ENCODE results near the gene HIVEP3.
"Not testable (repeated sequence)": the region's sequence is repeated elsewhere in the genome, so short reads cannot be mapped to it uniquely, and the experiment has no call there.

Gene HIVEP3

DNA sequence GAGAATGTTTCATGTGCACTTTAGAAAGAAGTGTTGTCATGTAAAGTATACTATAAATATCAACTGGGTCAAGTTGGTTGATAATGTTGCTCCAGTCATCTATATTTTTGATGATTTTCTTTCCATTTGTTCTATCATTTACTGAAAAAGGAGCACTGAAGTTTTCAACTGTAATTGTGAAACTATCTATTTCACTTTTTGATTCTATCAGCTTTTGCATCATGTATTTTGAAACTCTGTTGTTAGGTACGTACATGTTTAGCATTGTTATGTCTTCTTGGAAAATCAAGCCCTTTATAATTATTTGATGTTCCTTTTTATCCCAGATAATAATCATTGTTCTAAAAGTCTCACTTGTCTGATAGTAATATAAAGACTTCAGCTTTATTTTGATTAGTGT is 14.4 kb upstream of the HIVEP3 start:
- intact Hi-C loops (cut with DNase I; ENCODE audit: low total_unique reads), result no loop called here
- Histone ChIP-seq H3K4me1 (no peaks in the 10 kb centered on the region), H3K27me3 (no peaks in the 10 kb centered on the region), H3K4me3 (no peak overlapping the region), H3K9me3 (no peaks in the 10 kb centered on the region), H3K27ac (no peak overlapping the region), H3K36me3 (no peaks in the 10 kb centered on the region)
- DNase-seq, result no peak
- TF ChIP-seq, protein P1, sequence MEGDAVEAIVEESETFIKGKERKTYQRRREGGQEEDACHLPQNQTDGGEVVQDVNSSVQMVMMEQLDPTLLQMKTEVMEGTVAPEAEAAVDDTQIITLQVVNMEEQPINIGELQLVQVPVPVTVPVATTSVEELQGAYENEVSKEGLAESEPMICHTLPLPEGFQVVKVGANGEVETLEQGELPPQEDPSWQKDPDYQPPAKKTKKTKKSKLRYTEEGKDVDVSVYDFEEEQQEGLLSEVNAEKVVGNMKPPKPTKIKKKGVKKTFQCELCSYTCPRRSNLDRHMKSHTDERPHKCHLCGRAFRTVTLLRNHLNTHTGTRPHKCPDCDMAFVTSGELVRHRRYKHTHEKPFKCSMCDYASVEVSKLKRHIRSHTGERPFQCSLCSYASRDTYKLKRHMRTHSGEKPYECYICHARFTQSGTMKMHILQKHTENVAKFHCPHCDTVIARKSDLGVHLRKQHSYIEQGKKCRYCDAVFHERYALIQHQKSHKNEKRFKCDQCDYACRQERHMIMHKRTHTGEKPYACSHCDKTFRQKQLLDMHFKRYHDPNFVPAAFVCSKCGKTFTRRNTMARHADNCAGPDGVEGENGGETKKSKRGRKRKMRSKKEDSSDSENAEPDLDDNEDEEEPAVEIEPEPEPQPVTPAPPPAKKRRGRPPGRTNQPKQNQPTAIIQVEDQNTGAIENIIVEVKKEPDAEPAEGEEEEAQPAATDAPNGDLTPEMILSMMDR (IDR thresholded peaks at IDR 0.05), result no peak

GRCh38 chr1:41931578-41931977 is 12.9 kb upstream of the HIVEP3 start:
- Histone ChIP-seq H3K4me3 (no peak overlapping the region), H3K9me3 (no peaks in the 10 kb centered on the region), H3K27me3 (no peaks in the 10 kb centered on the region), H3K27ac (no peak overlapping the region), H3K4me1 (no peaks in the 10 kb centered on the region), H3K36me3 (no peaks in the 10 kb centered on the region)
- no peak for DNase-seq
- TF ChIP-seq, protein P1 (IDR thresholded peaks at IDR 0.05), result no peak
- intact Hi-C loops (cut with DNase I; ENCODE audit: low total_unique reads), result no loop called here

DNA sequence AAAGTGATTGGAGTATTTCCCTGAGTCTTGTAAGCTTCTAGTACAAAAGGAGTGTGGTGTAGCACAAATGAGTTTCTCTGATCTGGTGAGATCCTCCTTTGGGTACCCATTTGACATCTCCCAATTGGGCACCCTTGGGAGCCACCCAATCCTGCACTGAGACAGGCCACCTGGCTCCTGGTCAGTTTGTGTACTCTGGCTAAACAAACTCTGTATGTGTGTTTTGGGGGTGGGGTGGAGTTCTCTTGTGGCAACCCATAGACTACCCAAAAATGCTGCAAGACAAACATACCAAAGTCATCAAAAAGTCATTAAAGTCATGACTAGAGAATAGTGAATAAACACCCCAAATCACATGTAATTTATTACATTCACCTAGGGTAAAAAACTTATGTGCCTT is 8.4 kb upstream of the HIVEP3 start:
- Histone ChIP-seq H3K27ac (no peak overlapping the region), H3K36me3 (no peaks in the 10 kb centered on the region), H3K4me1 (no peaks in the 10 kb centered on the region), H3K4me3 (no peak overlapping the region), H3K9me3 (no peaks in the 10 kb centered on the region), H3K27me3 (no peaks in the 10 kb centered on the region)
- intact Hi-C loops (cut with DNase I; ENCODE audit: low total_unique reads), result no loop called here
- TF ChIP-seq, protein P1 (IDR thresholded peaks at IDR 0.05), result no peak
- DNase-seq, result no peak

DNA sequence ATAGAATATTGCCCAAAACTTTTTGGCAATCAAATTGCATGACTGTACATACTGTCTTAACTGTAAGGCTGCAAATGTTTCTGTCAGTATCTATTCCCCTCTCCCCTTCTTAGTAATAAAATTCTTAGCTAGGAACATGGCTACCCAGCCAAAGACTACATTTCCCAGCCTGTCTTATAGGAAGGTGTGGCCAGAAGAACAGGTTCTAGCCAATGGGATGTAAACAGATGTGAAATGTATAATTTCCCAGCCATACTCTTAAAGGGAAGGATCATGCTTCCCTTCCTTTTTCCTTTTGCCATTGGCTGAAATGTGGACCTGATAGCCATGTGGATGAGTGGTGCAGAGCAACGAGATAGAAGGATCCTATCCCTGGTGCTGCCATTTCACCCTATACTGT is 7.0 kb upstream of the HIVEP3 start:
- intact Hi-C loops (cut with DNase I; ENCODE audit: low total_unique reads), result no loop called here
- TF ChIP-seq, protein P1 (IDR thresholded peaks at IDR 0.05), result no peak
- Histone ChIP-seq H3K36me3 (no peaks in the 10 kb centered on the region), H3K4me3 (no peak overlapping the region), H3K27me3 (no peaks in the 10 kb centered on the region), H3K27ac (no peak overlapping the region), H3K9me3 (no peaks in the 10 kb centered on the region), H3K4me1 (no peaks in the 10 kb centered on the region)
- no peak for DNase-seq

DNA sequence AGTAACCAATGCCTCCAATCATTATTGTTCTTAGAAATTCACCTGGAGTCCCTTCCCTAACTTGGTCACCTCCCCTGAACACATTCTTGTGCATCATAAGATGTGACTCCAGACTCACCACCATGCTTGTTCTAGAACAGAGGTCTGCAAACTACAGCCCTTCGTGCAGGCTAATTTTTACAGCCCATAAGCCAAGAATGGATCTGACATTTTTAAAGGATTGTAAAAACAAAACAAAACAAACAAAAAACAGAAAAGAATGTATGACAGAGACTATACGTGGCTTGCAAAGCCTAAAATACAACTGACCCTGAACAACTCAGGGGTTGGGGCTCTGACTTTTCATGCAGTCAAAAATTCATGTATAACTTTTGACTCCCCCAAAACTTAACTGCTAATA is 6.2 kb upstream of the HIVEP3 start:
- Histone ChIP-seq H3K27ac (no peak overlapping the region), H3K4me1 (peaks cover 0 to under 1% (median 0%) of the 10 kb centered on the region in 4 donors), H3K9me3 (no peaks in the 10 kb centered on the region), H3K4me3 (no peak overlapping the region), H3K36me3 (no peaks in the 10 kb centered on the region), H3K27me3 (no peaks in the 10 kb centered on the region)
- DNase-seq, result no peak
- intact Hi-C loops (cut with DNase I; ENCODE audit: low total_unique reads), result no loop called here
- TF ChIP-seq, protein P1 (IDR thresholded peaks at IDR 0.05), result no peak

GRCh38 chr1:41921271-41921670 is 2.5 kb upstream of the HIVEP3 start:
- H3K27me3 ChIP-seq; intact Hi-C loops (cut with DNase I; ENCODE audit: low total_unique reads); DNase-seq; H3K4me3 ChIP-seq; H3K36me3 ChIP-seq; H3K27ac ChIP-seq; H3K9me3 ChIP-seq: not testable (repeated sequence)
- H3K4me1 ChIP-seq, result peaks cover 0 to 28% (median 16%) of the 10 kb centered on the region in 4 donors

All from tibial artery (tissue), 4 donors.